PC-9 (cell line): ENCODE measurements around the gene SDK1. TPM values are rescaled to one million over a fixed set of nuclear protein-coding genes. Genes with fewer than 3 reads are reported as not detected.

Experiments
- BruUV-seq: library from RNA; stranded (reverse); fragments of 400-500 nt; replicated peaks from 2 replicates; lab custom pipeline; 2021; lab: Mats Ljungman, UMichigan
- CTCF ChIA-PET: fragments of 300-600 bp; sonication (Branson Sonifier 250); formaldehyde crosslinking; loops from one replicate; lab custom pipeline; 2022; ENCODE audit warnings: antibody characterized with exemption; lab: Charles Lee
- POLR2A ChIA-PET: fragments of 300-600 bp; sonication (Branson Sonifier 250); formaldehyde crosslinking; loops from one replicate; lab custom pipeline; 2022; ENCODE audit warnings: antibody characterized with exemption; ENCODE audit not compliant: unreplicated experiment; lab: Charles Lee
- DNase-seq, 2 experiments: peaks; one replicate each; pipeline versions ENCODE4 v3.0.0 to v3.0.0-alpha.2; 2015 to 2022; ENCODE audit warnings: mixed read lengths in 1 of 2
- H2AFZ ChIP-seq: fragments of 200-600 bp; sonication (generic); 2 replicates; pipeline ENCODE4 v1.8.1; 2017; ENCODE audit warnings: antibody characterized with exemption
- H3F3A ChIP-seq: fragments of 200-600 bp; sonication (generic); 2 replicates; pipeline ENCODE4 v1.8.1; 2017; ENCODE audit warnings: antibody characterized with exemption, mild to moderate bottlenecking, low read depth; ENCODE audit not compliant: insufficient read depth
- H3K27ac ChIP-seq: fragments of 200-600 bp; sonication (generic); 2 replicates; pipeline ENCODE4 v1.6.1; 2016; ENCODE audit warnings: mixed run types
- H3K27me3 ChIP-seq: fragments of 200-600 bp; sonication (generic); 2 replicates; pipeline ENCODE4 v1.6.1; 2016; ENCODE audit warnings: low read depth, mixed run types; ENCODE audit not compliant: insufficient read depth
- H3K36me3 ChIP-seq: fragments of 200-600 bp; sonication (generic); 2 replicates; pipeline ENCODE4 v1.6.1; 2016; ENCODE audit warnings: low read depth, mixed run types
- H3K4me1 ChIP-seq: fragments of 200-600 bp; sonication (generic); replicated peaks from 2 replicates; pipeline ENCODE4 v1.6.1; 2016; ENCODE audit warnings: mixed run types; ENCODE audit not compliant: insufficient read depth
- H3K4me2 ChIP-seq: fragments of 200-600 bp; sonication (generic); 2 replicates; pipeline ENCODE4 v1.6.1; 2017; ENCODE audit warnings: mixed run types
- H3K4me3 ChIP-seq: fragments of 200-600 bp; sonication (generic); 2 replicates; pipeline ENCODE4 v1.6.1; 2016; ENCODE audit warnings: mixed run types
- H3K79me2 ChIP-seq: fragments of 200-600 bp; sonication (generic); 2 replicates; pipeline ENCODE4 v1.6.1; 2017; ENCODE audit warnings: low read depth, mixed run types
- H3K9me2 ChIP-seq: fragments of 200-600 bp; sonication (generic); 2 replicates; pipeline ENCODE4 v1.8.1; 2017; ENCODE audit warnings: mild to moderate bottlenecking; ENCODE audit not compliant: insufficient read depth
- H3K9me3 ChIP-seq: fragments of 200-600 bp; sonication (generic); 2 replicates; pipeline ENCODE4 v1.8.1; 2016; ENCODE audit warnings: low read depth; ENCODE audit not compliant: insufficient read depth
- H4K20me1 ChIP-seq: fragments of 200-600 bp; sonication (generic); 2 replicates; pipeline ENCODE4 v1.8.1; 2017; ENCODE audit not compliant: insufficient read depth
- EZH2 ChIP-seq: fragments of 200-600 bp; sonication (generic); IDR thresholded peaks from 2 replicates; pipeline ENCODE4 v1.8.0; 2017; ENCODE audit warnings: antibody characterized with exemption, low read depth
- intact Hi-C: fragments of 100-400 bp; cut with micrococcal nuclease; formaldehyde crosslinking; loops from one replicate; pipeline ENCODE4 v1.10.0; 2022; ENCODE audit not compliant: unreplicated experiment
- total RNA-seq: library from RNA; stranded (reverse); gene quantifications from 2 replicates; pipeline ENCODE4 v1.2.3, GENCODE V29; 2021
- TF ChIP-seq, protein P1 (sequence below): fragments of 200-600 bp; sonication (generic); conservative IDR thresholded peaks from 2 replicates; pipeline ENCODE4 v1.6.1; 2017; ENCODE audit warnings: mixed run types, antibody characterized with exemption, mild to moderate bottlenecking, moderate library complexity

SDK1 gene
- total RNA-seq, 1 experiment from 2014 or later = not detected

DNA sequence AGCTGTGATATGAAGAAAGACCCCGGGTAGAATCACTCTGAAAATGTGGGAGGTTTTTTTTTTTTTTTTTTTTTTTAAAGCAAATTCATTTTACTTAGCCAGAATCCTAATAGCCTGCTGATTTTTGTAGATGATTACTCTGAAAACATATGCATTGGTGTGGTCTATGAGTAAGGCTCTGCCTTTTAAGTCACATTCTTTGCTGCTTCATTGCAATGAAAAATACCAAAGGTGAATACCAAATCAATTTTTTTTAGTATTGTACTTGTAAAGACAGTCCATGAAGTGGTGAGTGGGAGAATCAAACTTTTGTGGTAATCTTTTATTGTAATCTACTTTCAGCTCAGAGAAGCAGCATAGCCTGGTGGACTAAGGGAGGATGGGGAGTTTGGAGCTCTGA, 130.3 kb downstream of the SDK1 start:
- Histone ChIP-seq H3K4me3 (no peak overlapping the region), H4K20me1 (no peaks in the 10 kb centered on the region), H2AFZ (no peak overlapping the region), H3K36me3 (no peaks in the 10 kb centered on the region), H3K9me2 (no peaks in the 10 kb centered on the region; the same call in 1 of the 2 replicates), H3K9me3 (no peaks in the 10 kb centered on the region), H3F3A (no peaks in the 10 kb centered on the region), H3K79me2 (no peaks in the 10 kb centered on the region), H3K4me1 (no peaks in the 10 kb centered on the region; the same call in 1 of the 2 replicates), H3K4me2 (no peak overlapping the region), H3K27ac (no peak overlapping the region), H3K27me3 (0 out of 2 replicates have a peak, but pooled peaks cover 3% of the 10 kb centered on the region)
- BruUV-seq = no TSS peak
- ChIA-PET POLR2A (no interaction called here), CTCF (no interaction called here)
- TF ChIP-seq, protein P1, sequence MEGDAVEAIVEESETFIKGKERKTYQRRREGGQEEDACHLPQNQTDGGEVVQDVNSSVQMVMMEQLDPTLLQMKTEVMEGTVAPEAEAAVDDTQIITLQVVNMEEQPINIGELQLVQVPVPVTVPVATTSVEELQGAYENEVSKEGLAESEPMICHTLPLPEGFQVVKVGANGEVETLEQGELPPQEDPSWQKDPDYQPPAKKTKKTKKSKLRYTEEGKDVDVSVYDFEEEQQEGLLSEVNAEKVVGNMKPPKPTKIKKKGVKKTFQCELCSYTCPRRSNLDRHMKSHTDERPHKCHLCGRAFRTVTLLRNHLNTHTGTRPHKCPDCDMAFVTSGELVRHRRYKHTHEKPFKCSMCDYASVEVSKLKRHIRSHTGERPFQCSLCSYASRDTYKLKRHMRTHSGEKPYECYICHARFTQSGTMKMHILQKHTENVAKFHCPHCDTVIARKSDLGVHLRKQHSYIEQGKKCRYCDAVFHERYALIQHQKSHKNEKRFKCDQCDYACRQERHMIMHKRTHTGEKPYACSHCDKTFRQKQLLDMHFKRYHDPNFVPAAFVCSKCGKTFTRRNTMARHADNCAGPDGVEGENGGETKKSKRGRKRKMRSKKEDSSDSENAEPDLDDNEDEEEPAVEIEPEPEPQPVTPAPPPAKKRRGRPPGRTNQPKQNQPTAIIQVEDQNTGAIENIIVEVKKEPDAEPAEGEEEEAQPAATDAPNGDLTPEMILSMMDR = no peak
- no peak for TF ChIP-seq EZH2
- intact Hi-C loops = no loop called here
- no peak for DNase-seq

- POLR2A ChIA-PET = no interaction called here
These were observed 131.9 kb downstream of the SDK1 start for GRCh38 chr7:3432911-3433310.

DNA sequence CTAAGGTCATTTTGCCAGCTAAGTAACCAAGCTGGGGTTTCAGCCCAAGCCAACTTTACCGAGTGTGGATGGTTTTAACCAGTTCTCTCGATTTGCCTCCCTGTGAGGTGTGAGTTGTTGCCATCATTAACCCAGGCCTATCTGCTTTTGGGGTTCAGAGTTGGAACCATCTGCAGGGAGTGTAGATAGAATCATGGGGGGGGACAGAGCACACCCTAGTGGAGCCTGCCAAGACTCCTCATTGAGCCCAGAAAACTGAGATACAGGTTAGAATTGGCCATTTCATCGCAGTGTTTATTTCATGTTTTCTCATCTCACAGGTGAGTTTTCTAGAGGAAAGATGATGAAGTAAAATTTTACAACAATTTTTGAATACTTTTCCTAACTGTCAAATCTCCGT, 133.6 kb downstream of the SDK1 start:
- no peaks in the 10 kb centered on the region for H3K79me2 ChIP-seq
- ChIA-PET CTCF (interaction anchor here (0.7 kb wide), 1 partner anchor 59 kb away, joined by 3 read pairs; no protein-coding TSS in a partner anchor), POLR2A (interaction anchor here (0.6 kb wide), 1 partner anchor 434 kb away, joined by 5 read pairs; no protein-coding TSS in a partner anchor)
- no peak overlapping the region for H3K27ac ChIP-seq
- no peak overlapping the region for H3K4me3 ChIP-seq
- DNase-seq = no peak
- peaks cover 10% of the 10 kb centered on the region for H3K27me3 ChIP-seq
- no peak overlapping the region for H2AFZ ChIP-seq
- intact Hi-C loops = no loop called here
- TF ChIP-seq EZH2 = no peak
- TF ChIP-seq, protein P1 = no peak
- no peaks in the 10 kb centered on the region; the same call in 1 of the 2 replicates for H3K9me2 ChIP-seq
- BruUV-seq = no TSS peak
- peaks cover 7% of the 10 kb centered on the region for H3K4me1 ChIP-seq
- no peaks in the 10 kb centered on the region for H3F3A ChIP-seq
- H3K36me3 ChIP-seq = no peaks in the 10 kb centered on the region
- no peak overlapping the region for H3K4me2 ChIP-seq
- H4K20me1 ChIP-seq = no peaks in the 10 kb centered on the region
- H3K9me3 ChIP-seq = no peaks in the 10 kb centered on the region

More at GRCh38 chr7:3432911-3433310, 131.9 kb downstream of the SDK1 start:
- Histone ChIP-seq H3K27me3 (peaks cover 6% of the 10 kb centered on the region; the same call in 1 of the 2 replicates), H3K4me1 (no peaks in the 10 kb centered on the region; the same call in none of the 2 replicates), H3F3A (no peaks in the 10 kb centered on the region), H4K20me1 (no peaks in the 10 kb centered on the region), H3K9me2 (no peaks in the 10 kb centered on the region; the same call in 1 of the 2 replicates), H3K36me3 (no peaks in the 10 kb centered on the region), H3K9me3 (no peaks in the 10 kb centered on the region), H2AFZ (no peak overlapping the region), H3K79me2 (no peaks in the 10 kb centered on the region), H3K27ac (no peak overlapping the region), H3K4me2 (no peak overlapping the region), H3K4me3 (no peak overlapping the region)
- CTCF ChIA-PET = no interaction called here
- no peak for TF ChIP-seq EZH2
- TF ChIP-seq, protein P1 = no peak
- intact Hi-C loops = no loop called here
- BruUV-seq = no TSS peak
- no peak for DNase-seq
